PC-9 (cell line): Measurements from ENCODE around the gene DDX39A.
A peak's percentile ranks its signal among the peaks of the same experiment; 100 is the strongest.

Experiments
- EZH2 ChIP-seq: fragments of 200-600 bp; sonication (generic); IDR thresholded peaks from 2 replicates; pipeline ENCODE4 v1.8.0; 2017; ENCODE audit warnings: antibody characterized with exemption, low read depth
- TF ChIP-seq, protein P1 (sequence below): fragments of 200-600 bp; sonication (generic); conservative IDR thresholded peaks from 2 replicates; pipeline ENCODE4 v1.6.1; 2017; ENCODE audit warnings: mixed run types, antibody characterized with exemption, mild to moderate bottlenecking, moderate library complexity

DNA sequence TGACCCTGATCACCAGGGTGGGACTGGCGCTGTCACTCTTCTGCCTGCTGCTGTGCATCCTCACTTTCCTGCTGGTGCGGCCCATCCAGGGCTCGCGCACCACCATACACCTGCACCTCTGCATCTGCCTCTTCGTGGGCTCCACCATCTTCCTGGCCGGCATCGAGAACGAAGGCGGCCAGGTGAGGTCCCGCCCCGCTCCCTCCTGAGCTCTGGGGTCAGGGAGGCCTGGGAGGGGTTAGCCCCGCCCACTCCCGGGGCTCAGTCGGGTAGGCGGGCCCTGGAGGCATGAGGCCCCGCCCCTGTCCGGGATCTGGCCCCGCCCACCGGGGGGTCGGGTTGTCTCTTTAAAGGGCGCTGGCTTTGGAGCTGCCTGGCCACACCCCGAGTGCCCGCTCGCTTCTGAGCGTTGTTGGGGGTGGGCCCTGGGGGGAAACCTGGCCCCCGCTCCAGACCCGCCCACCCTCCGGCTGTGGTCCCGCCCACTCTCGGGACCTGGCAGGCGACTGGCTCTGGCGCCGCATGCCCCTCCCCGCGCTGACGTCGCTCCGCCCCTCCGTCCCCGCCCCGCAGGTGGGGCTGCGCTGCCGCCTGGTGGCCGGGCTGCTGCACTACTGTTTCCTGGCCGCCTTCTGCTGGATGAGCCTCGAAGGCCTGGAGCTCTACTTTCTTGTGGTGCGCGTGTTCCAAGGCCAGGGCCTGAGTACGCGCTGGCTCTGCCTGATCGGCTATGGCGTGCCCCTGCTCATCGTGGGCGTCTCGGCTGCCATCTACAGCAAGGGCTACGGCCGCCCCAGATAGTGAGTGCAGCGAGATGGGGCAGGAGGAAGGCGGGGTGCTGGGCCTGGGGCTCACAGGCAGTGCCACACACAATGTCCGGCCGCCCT lies 13.1 kb downstream of the DDX39A start:
- TF ChIP-seq, protein P1, sequence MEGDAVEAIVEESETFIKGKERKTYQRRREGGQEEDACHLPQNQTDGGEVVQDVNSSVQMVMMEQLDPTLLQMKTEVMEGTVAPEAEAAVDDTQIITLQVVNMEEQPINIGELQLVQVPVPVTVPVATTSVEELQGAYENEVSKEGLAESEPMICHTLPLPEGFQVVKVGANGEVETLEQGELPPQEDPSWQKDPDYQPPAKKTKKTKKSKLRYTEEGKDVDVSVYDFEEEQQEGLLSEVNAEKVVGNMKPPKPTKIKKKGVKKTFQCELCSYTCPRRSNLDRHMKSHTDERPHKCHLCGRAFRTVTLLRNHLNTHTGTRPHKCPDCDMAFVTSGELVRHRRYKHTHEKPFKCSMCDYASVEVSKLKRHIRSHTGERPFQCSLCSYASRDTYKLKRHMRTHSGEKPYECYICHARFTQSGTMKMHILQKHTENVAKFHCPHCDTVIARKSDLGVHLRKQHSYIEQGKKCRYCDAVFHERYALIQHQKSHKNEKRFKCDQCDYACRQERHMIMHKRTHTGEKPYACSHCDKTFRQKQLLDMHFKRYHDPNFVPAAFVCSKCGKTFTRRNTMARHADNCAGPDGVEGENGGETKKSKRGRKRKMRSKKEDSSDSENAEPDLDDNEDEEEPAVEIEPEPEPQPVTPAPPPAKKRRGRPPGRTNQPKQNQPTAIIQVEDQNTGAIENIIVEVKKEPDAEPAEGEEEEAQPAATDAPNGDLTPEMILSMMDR: peak; percentile 70
- TF ChIP-seq EZH2: no peak
